ENCODE data around the gene WBP2.

Gene WBP2

DNA sequence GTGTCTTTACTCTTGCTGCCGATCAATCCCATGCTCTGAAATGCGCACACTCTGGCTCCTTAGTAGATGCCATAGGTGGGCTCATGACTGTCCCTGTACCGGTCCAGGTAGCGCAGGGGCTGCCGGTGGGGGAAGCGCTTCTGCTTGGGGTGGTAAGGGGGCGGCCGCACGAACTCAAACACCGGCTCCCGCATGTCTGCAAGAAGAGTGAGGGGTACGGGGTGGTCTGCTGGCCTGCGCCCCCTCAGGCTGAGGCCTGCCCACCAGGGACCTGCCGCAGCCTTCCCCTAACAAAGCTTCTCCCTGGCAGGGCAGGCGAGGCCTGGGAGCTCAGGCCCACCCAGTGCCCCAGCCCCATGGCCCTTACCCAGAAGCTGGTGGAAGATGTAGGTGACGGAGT lies 43.7 kb upstream of the WBP2 start:
- in situ Hi-C loops (cut with HindIII; ENCODE audit: low sequenced_read_pairs): no loop called here
- no peak for TF ChIP-seq CTCF (IDR thresholded peaks at IDR 0.05; ENCODE audit: low read depth, low read length, missing control alignments)
- H3K4me3 ChIP-seq (ENCODE audit: low read depth, low read length): no peak overlapping the region
- no peak for DNase-seq (ENCODE audit: low read depth)

DNA sequence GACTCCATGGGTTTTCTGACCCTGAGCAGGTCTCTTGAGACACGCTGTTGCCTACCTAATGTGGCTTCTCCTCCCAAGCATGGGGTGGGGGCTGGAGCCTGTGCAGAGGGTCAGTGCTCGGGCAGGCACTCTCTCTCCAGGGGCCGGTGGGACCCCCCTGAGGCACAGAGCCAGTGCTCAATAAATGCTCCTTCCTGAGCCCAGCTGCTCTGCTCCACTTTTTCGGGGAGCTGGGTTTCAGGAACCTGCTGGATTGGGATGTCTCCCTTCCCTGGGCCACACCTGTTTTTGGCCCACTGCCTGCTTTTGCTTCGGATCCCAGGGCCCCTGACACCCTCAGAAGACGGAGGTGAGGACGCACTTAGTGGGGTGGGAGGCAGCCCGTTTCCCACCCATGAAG lies 42.9 kb upstream of the WBP2 start:
- TF ChIP-seq CTCF (IDR thresholded peaks at IDR 0.05; ENCODE audit: low read depth, low read length, missing control alignments): no peak
- in situ Hi-C loops (cut with HindIII; ENCODE audit: low sequenced_read_pairs): no loop called here
- DNase-seq (ENCODE audit: low read depth): no peak
- no peak overlapping the region for H3K4me3 ChIP-seq (ENCODE audit: low read depth, low read length)

GRCh38 chr17:75897160-75898019 lies 42.3 kb upstream of the WBP2 start:
- no peak for TF ChIP-seq CTCF (IDR thresholded peaks at IDR 0.05; ENCODE audit: low read depth, low read length, missing control alignments)
- H3K4me3 ChIP-seq (ENCODE audit: low read depth, low read length): peak overlapping the region; percentile 61
- DNase-seq (ENCODE audit: low read depth): no peak
- in situ Hi-C loops (cut with HindIII; ENCODE audit: low sequenced_read_pairs): no loop called here

GRCh38 chr17:75896415-75897159 lies 41.5 kb upstream of the WBP2 start, which contains the start of gene TRIM65:
TRIM65 (minus strand) TSS chr17:75896951; CDS start chr17:75896937, 14 bp downstream.
- no peak for DNase-seq (ENCODE audit: low read depth)
- in situ Hi-C loops (cut with HindIII; ENCODE audit: low sequenced_read_pairs): no loop called here
- TF ChIP-seq CTCF (IDR thresholded peaks at IDR 0.05; ENCODE audit: low read depth, low read length, missing control alignments): no peak
- peak within 1 kb of the TSS; percentile 61 for H3K4me3 ChIP-seq (ENCODE audit: low read depth, low read length)

- in situ Hi-C loops (cut with HindIII; ENCODE audit: low sequenced_read_pairs): no loop called here
Observed at GRCh38 chr17:75895370-75896155, 40.4 kb upstream of the WBP2 start.

More at GRCh38 chr17:75895370-75896155, 40.4 kb upstream of the WBP2 start:
- H3K4me3 ChIP-seq (ENCODE audit: low read depth, low read length): peak overlapping the region; percentile 61
- no peak for DNase-seq (ENCODE audit: low read depth)
- peak; percentile 45 for TF ChIP-seq CTCF (IDR thresholded peaks at IDR 0.05; ENCODE audit: low read depth, low read length, missing control alignments)

Data from astrocyte of the cerebellum (primary cell).